Activated T-helper 2 cell treated with anti-CD3 and anti-CD28 coated beads, Interferon-gamma antibody, Interleukin-2, Interleukin-4, amounts not matched to agents 10 μg/mL and 5 μg/mL and 100 μg/mL, durations not matched to agents 14 hours and 24 hours and 36 hours (primary cell): Measurements from ENCODE around the gene NCL. TPM values are rescaled to one million over a fixed set of nuclear protein-coding genes. Genes with fewer than 3 reads are reported as not detected.
A peak's percentile ranks its signal among the peaks of the same experiment; 100 is the strongest.

Source experiments
- DNase-seq: peaks from one replicate; pipeline ENCODE4 v3.0.0; 2021; ENCODE audit warnings: low spot score
- H3K27ac Mint-ChIP-seq: one replicate; pipeline ENCODE4 v1.8.0; 2021; ENCODE audit warnings: mixed read lengths
- H3K27me3 Mint-ChIP-seq: one replicate; pipeline ENCODE4 v1.8.0; 2021; ENCODE audit warnings: low read depth, mixed read lengths
- H3K36me3 Mint-ChIP-seq: one replicate; pipeline ENCODE4 v1.8.0; 2021; ENCODE audit warnings: low read depth, mixed read lengths
- H3K4me1 Mint-ChIP-seq: one replicate; pipeline ENCODE4 v1.8.0; 2021; ENCODE audit warnings: low read depth, mixed read lengths
- H3K4me3 Mint-ChIP-seq: one replicate; pipeline ENCODE4 v1.8.0; 2021; ENCODE audit warnings: low read depth, mild to moderate bottlenecking, moderate library complexity, mixed read lengths
- H3K9me3 Mint-ChIP-seq: one replicate; pipeline ENCODE4 v1.8.0; 2021; ENCODE audit warnings: mixed read lengths
- intact Hi-C: fragments of 100-400 bp; cut with micrococcal nuclease; formaldehyde crosslinking; loops from one replicate; pipeline ENCODE4 v1.15.1; 2023
- total RNA-seq: library from RNA; stranded (reverse); gene quantifications from 2 replicates; pipeline ENCODE4 v1.2.3, GENCODE V29; 2022

The NCL gene
- total RNA-seq, 1 donor from 2014 or later = 1,329 TPM

GRCh38 chr2:231423176-231423575 is 41.1 kb downstream of the NCL start:
- Mint-ChIP-seq H3K36me3 (no peaks in the 10 kb centered on the region), H3K4me1 (peaks cover 5% of the 10 kb centered on the region), H3K27ac (no peak overlapping the region), H3K9me3 (no peaks in the 10 kb centered on the region), H3K27me3 (peaks cover 2% of the 10 kb centered on the region), H3K4me3 (no peak overlapping the region)
- intact Hi-C loops = no loop called here
- no peak for DNase-seq

GRCh38 chr2:231422056-231422455 is 42.2 kb downstream of the NCL start:
- Mint-ChIP-seq H3K27me3 (peaks cover 2% of the 10 kb centered on the region), H3K9me3 (no peaks in the 10 kb centered on the region), H3K36me3 (no peaks in the 10 kb centered on the region), H3K4me3 (no peak overlapping the region), H3K27ac (no peak overlapping the region), H3K4me1 (peaks cover 5% of the 10 kb centered on the region)
- no peak for DNase-seq
- intact Hi-C loops = no loop called here

- DNase-seq = no peak
- intact Hi-C loops = no loop called here
- H3K9me3 Mint-ChIP-seq = no peaks in the 10 kb centered on the region
- H3K4me3 Mint-ChIP-seq = no peak overlapping the region
- no peaks in the 10 kb centered on the region for H3K36me3 Mint-ChIP-seq
- H3K27me3 Mint-ChIP-seq = peaks cover 4% of the 10 kb centered on the region
- no peak overlapping the region for H3K27ac Mint-ChIP-seq
- peaks cover 3% of the 10 kb centered on the region for H3K4me1 Mint-ChIP-seq
These were observed 43.2 kb downstream of the NCL start for GRCh38 chr2:231421051-231421580.

- no peak overlapping the region for H3K4me3 Mint-ChIP-seq
- intact Hi-C loops = loop anchor here (10.0 kb wide), 2 partner anchors 124 to 194 kb away; no protein-coding TSS in a partner anchor
These were observed 45.3 kb downstream of the NCL start for GRCh38 chr2:231418820-231419640.

GRCh38 chr2:231415029-231415428 is 49.3 kb downstream of the NCL start:
- no peak for DNase-seq
- Mint-ChIP-seq H3K9me3 (peaks cover 14% of the 10 kb centered on the region), H3K27me3 (peaks cover 31% of the 10 kb centered on the region), H3K27ac (no peak overlapping the region), H3K4me3 (no peak overlapping the region), H3K4me1 (peaks cover 2% of the 10 kb centered on the region), H3K36me3 (peaks cover 8% of the 10 kb centered on the region)
- intact Hi-C loops = loop anchor here (10.0 kb wide), 2 partner anchors 120 to 190 kb away; no protein-coding TSS in a partner anchor

More at GRCh38 chr2:231418820-231419640, 45.3 kb downstream of the NCL start:
- DNase-seq = no peak
- no peaks in the 10 kb centered on the region for H3K36me3 Mint-ChIP-seq
- no peaks in the 10 kb centered on the region for H3K9me3 Mint-ChIP-seq
- H3K27me3 Mint-ChIP-seq = peaks cover 8% of the 10 kb centered on the region
- H3K4me1 Mint-ChIP-seq = no peaks in the 10 kb centered on the region
- no peak overlapping the region for H3K27ac Mint-ChIP-seq

- Mint-ChIP-seq H3K36me3 (peaks cover 8% of the 10 kb centered on the region), H3K4me1 (peaks cover 2% of the 10 kb centered on the region), H3K27ac (no peak overlapping the region), H3K27me3 (peaks cover 31% of the 10 kb centered on the region), H3K4me3 (no peak overlapping the region), H3K9me3 (peaks cover 14% of the 10 kb centered on the region)
- intact Hi-C loops = loop anchor here (10.0 kb wide), 2 partner anchors 119 to 189 kb away; no protein-coding TSS in a partner anchor
- no peak for DNase-seq
These were observed 50.3 kb downstream of the NCL start for GRCh38 chr2:231413921-231414476.

GRCh38 chr2:231413456-231413855 is 50.8 kb downstream of the NCL start:
- no peak overlapping the region for H3K4me3 Mint-ChIP-seq
- intact Hi-C loops = loop anchor here (10.0 kb wide), 2 partner anchors 119 to 189 kb away; no protein-coding TSS in a partner anchor

GRCh38 chr2:231412618-231412963 is 51.7 kb downstream of the NCL start:
- Mint-ChIP-seq H3K4me3 (no peak overlapping the region), H3K36me3 (peaks cover 8% of the 10 kb centered on the region), H3K27ac (no peak overlapping the region), H3K27me3 (peaks cover 34% of the 10 kb centered on the region), H3K9me3 (peaks cover 14% of the 10 kb centered on the region), H3K4me1 (peaks cover 2% of the 10 kb centered on the region)
- no peak for DNase-seq
- intact Hi-C loops = loop anchor here (10.0 kb wide), 2 partner anchors 118 to 188 kb away; no protein-coding TSS in a partner anchor

More at GRCh38 chr2:231413456-231413855, 50.8 kb downstream of the NCL start:
- Mint-ChIP-seq H3K4me1 (peaks cover 2% of the 10 kb centered on the region), H3K27ac (no peak overlapping the region), H3K9me3 (peaks cover 14% of the 10 kb centered on the region), H3K27me3 (peaks cover 31% of the 10 kb centered on the region), H3K36me3 (peaks cover 8% of the 10 kb centered on the region)
- DNase-seq = no peak

GRCh38 chr2:231411831-231412617 is 52.3 kb downstream of the NCL start:
- Mint-ChIP-seq H3K36me3 (peaks cover 8% of the 10 kb centered on the region), H3K4me1 (peaks cover 3% of the 10 kb centered on the region), H3K27ac (no peak overlapping the region), H3K27me3 (peaks cover 34% of the 10 kb centered on the region), H3K4me3 (no peak overlapping the region), H3K9me3 (peaks cover 14% of the 10 kb centered on the region)
- intact Hi-C loops = loop anchor here (10.0 kb wide), 2 partner anchors 117 to 187 kb away; no protein-coding TSS in a partner anchor
- peak; percentile 43 for DNase-seq

GRCh38 chr2:231411237-231411636 is 53.0 kb downstream of the NCL start:
- Mint-ChIP-seq H3K27ac (no peak overlapping the region), H3K27me3 (peaks cover 32% of the 10 kb centered on the region), H3K4me1 (peaks cover 11% of the 10 kb centered on the region), H3K4me3 (no peak overlapping the region), H3K9me3 (peaks cover 14% of the 10 kb centered on the region), H3K36me3 (peaks cover 8% of the 10 kb centered on the region)
- intact Hi-C loops = loop anchor here (10.0 kb wide), 2 partner anchors 116 to 186 kb away; no protein-coding TSS in a partner anchor
- DNase-seq = no peak

GRCh38 chr2:231410293-231411004 is 53.8 kb downstream of the NCL start:
- peaks cover 30% of the 10 kb centered on the region for H3K27me3 Mint-ChIP-seq
- H3K4me1 Mint-ChIP-seq = peaks cover 19% of the 10 kb centered on the region
- no peak overlapping the region for H3K27ac Mint-ChIP-seq
- peaks cover 14% of the 10 kb centered on the region for H3K9me3 Mint-ChIP-seq
- intact Hi-C loops = loop anchor here (10.0 kb wide), 2 partner anchors 116 to 186 kb away; no protein-coding TSS in a partner anchor
- peaks cover 8% of the 10 kb centered on the region for H3K36me3 Mint-ChIP-seq
- H3K4me3 Mint-ChIP-seq = no peak overlapping the region
- no peak for DNase-seq

GRCh38 chr2:231409776-231410175 is 54.5 kb downstream of the NCL start:
- intact Hi-C loops = loop anchor here (5.0 to 10.0 kb wide), 3 partner anchors 115 to 307 kb away; no protein-coding TSS in a partner anchor
- H3K9me3 Mint-ChIP-seq = peaks cover 14% of the 10 kb centered on the region
- peaks cover 8% of the 10 kb centered on the region for H3K36me3 Mint-ChIP-seq
- no peak for DNase-seq
- no peak overlapping the region for H3K4me3 Mint-ChIP-seq
- peaks cover 30% of the 10 kb centered on the region for H3K27me3 Mint-ChIP-seq
- H3K4me1 Mint-ChIP-seq = peaks cover 20% of the 10 kb centered on the region
- no peak overlapping the region for H3K27ac Mint-ChIP-seq
